ENCODE results near the gene TNPO2.
A peak's percentile ranks its signal among the peaks of the same experiment; 100 is the strongest.
"Not testable (repeated sequence)": the region's sequence is repeated elsewhere in the genome, so short reads cannot be mapped to it uniquely, and the experiment has no call there.

The TNPO2 gene

GRCh38 chr19:12705169-12705568 is 18.6 kb downstream of the TNPO2 start:
- TF ChIP-seq CTCF (conservative IDR thresholded peaks at IDR 0.05; ENCODE audit: low read length) = no peak
- H3K4me3 ChIP-seq (ENCODE audit: low read length) = no peak overlapping the region
- no peak for DNase-seq (ENCODE audit: low read depth)

- no peak for TF ChIP-seq CTCF (conservative IDR thresholded peaks at IDR 0.05; ENCODE audit: low read length)
- H3K4me3 ChIP-seq (ENCODE audit: low read length) = no peak overlapping the region
- DNase-seq (ENCODE audit: low read depth) = peak; percentile 27
These were observed 20.7 kb downstream of the TNPO2 start for GRCh38 chr19:12703046-12703445.

GRCh38 chr19:12701596-12702282 is 22.0 kb downstream of the TNPO2 start:
- no peak for TF ChIP-seq CTCF (conservative IDR thresholded peaks at IDR 0.05; ENCODE audit: low read length)
- no peak for DNase-seq (ENCODE audit: low read depth)
- H3K4me3 ChIP-seq (ENCODE audit: low read length) = no peak overlapping the region

- no peak for TF ChIP-seq CTCF (conservative IDR thresholded peaks at IDR 0.05; ENCODE audit: low read length)
- no peak for DNase-seq (ENCODE audit: low read depth)
- H3K4me3 ChIP-seq (ENCODE audit: low read length) = no peak overlapping the region
These were observed 25.6 kb downstream of the TNPO2 start for GRCh38 chr19:12698138-12698537.

- DNase-seq (ENCODE audit: low read depth); H3K4me3 ChIP-seq (ENCODE audit: low read length): not testable (repeated sequence)
These were observed 26.3 kb downstream of the TNPO2 start for GRCh38 chr19:12697425-12697824.

GRCh38 chr19:12696366-12697335 is 27.1 kb downstream of the TNPO2 start, which contains the start of gene FBXW9:
Gene FBXW9 (minus strand): TSS chr19:12696631. CDS start chr19:12696581, 50 bp downstream.
- peak within 1 kb of the TSS; percentile 95 for H3K4me3 ChIP-seq (ENCODE audit: low read length)
- DNase-seq (ENCODE audit: low read depth) = peak; percentile 95
- no peak for TF ChIP-seq CTCF (conservative IDR thresholded peaks at IDR 0.05; ENCODE audit: low read length)

GRCh38 chr19:12695997-12696365 is 27.8 kb downstream of the TNPO2 start:
- DNase-seq (ENCODE audit: low read depth) = no peak
- no peak for TF ChIP-seq CTCF (conservative IDR thresholded peaks at IDR 0.05; ENCODE audit: low read length)
- peak overlapping the region; percentile 95 for H3K4me3 ChIP-seq (ENCODE audit: low read length)

Measured in AG10803 (cell line).